GM12864 (cell line): Measurements from ENCODE around the gene NTN1.

Experiments
- DNase-seq: peaks from one replicate; pipeline ENCODE4 v3.0.0-alpha.2; 2011; ENCODE audit warnings: low read depth
- H3K4me3 ChIP-seq: 2 replicates; pipeline ENCODE4 v1.5.1; 2011; ENCODE audit warnings: mild to moderate bottlenecking, low read depth, low read length, control low read depth
- CTCF ChIP-seq: IDR thresholded peaks from 2 replicates; pipeline ENCODE4 v1.5.1; 2011; ENCODE audit warnings: low read depth, mild to moderate bottlenecking, moderate library complexity, low read length, control low read depth, inconsistent platforms; ENCODE audit errors: missing control alignments

Gene NTN1

GRCh38 chr17:9080983-9081382 is 59.7 kb downstream of the NTN1 start:
- H3K4me3 ChIP-seq = no peak overlapping the region
- TF ChIP-seq CTCF = no peak
- DNase-seq = no peak

GRCh38 chr17:9086577-9086976 is 65.3 kb downstream of the NTN1 start:
- DNase-seq = no peak
- TF ChIP-seq CTCF = no peak
- no peak overlapping the region for H3K4me3 ChIP-seq

GRCh38 chr17:9087921-9088320 is 66.6 kb downstream of the NTN1 start:
- no peak for TF ChIP-seq CTCF
- no peak for DNase-seq
- H3K4me3 ChIP-seq = no peak overlapping the region

GRCh38 chr17:9090641-9091096 is 69.4 kb downstream of the NTN1 start:
- DNase-seq = no peak
- no peak overlapping the region for H3K4me3 ChIP-seq
- TF ChIP-seq CTCF = no peak

GRCh38 chr17:9094193-9094592 is 72.9 kb downstream of the NTN1 start:
- TF ChIP-seq CTCF = no peak
- no peak for DNase-seq

GRCh38 chr17:9095390-9095789 is 74.1 kb downstream of the NTN1 start:
- no peak for TF ChIP-seq CTCF
- H3K4me3 ChIP-seq = no peak overlapping the region
- no peak for DNase-seq

More at GRCh38 chr17:9094193-9094592, 72.9 kb downstream of the NTN1 start:
- no peak overlapping the region for H3K4me3 ChIP-seq

GRCh38 chr17:9098242-9098825 is 77.0 kb downstream of the NTN1 start:
- no peak for TF ChIP-seq CTCF
- no peak for DNase-seq

More at GRCh38 chr17:9098242-9098825, 77.0 kb downstream of the NTN1 start:
- H3K4me3 ChIP-seq = no peak overlapping the region
